ENCODE results near the gene SORCS1. TPM values are rescaled to one million over a fixed set of nuclear protein-coding genes. Genes with fewer than 3 reads are reported as not detected.
A peak's percentile ranks its signal among the peaks of the same experiment; 100 is the strongest.

Gene SORCS1
- total RNA-seq, 1 donor = 0.27 TPM

DNA sequence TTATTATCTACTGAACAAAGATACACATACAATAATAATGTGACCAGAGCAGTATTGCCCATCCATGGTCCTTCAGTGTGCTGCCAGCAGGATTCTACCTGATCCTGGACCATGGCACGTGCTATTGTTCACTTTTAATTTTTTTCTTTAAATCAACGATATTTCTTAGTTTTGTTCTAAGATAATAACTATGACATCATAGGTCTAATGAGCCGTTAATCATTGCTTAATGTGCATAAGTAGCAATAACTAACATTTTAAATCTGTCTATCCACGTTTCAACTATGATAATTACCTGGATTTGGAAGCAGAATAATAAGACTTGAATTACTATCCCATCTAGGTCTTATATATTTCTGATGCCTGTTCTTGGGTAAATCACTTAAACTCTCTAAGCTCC lies 253.8 kb downstream of the SORCS1 start:
- no peak for DNase-seq (ENCODE audit: low read depth in 2 of 3, low spot score in 2 of 3)

DNA sequence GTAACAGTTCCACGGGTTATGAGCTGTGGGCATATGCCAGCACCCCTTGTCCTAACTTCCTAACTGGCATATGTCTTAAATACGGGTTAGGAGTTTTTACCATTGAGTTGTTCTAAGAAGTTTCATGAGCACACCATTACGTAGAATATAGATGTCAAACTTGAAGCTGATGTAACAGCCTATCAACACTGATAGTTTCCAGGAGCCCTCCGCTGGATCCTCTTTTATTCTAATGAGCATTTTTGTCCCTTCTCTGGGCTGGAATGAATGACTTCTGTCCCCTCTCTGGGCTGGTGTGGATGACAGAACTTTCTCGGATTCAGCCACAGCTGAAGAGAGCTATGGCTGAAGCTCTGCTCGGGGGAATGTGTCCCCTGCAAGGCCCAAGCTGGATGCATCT lies 256.3 kb downstream of the SORCS1 start:
- DNase-seq (ENCODE audit: low read depth in 2 of 3, low spot score in 2 of 3) = no peak

GRCh38 chr10:106904209-106904608 lies 260.3 kb downstream of the SORCS1 start:
- DNase-seq (ENCODE audit: low read depth in 2 of 3, low spot score in 2 of 3) = no peak

DNA sequence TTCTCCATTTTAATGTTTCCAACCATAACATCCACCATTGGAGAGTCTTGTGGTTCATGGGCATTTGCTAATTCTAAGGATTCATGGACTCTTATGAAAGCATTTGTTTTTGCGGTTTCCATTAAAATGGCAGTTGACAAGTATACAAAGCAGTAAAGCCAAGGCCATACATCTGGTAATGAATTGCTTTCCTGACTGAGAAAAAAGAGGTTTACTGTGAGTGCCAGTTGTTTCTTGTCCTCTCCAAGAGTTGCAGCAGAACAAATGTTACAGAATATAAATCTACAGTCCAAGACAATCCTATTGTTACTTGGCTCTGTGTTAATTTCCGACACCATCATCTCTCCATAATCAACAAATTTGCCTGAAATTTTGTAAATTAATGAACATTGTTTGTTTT lies 261.3 kb downstream of the SORCS1 start:
- no peak for DNase-seq (ENCODE audit: low read depth in 2 of 3, low spot score in 2 of 3)

GRCh38 chr10:106900016-106900652 lies 264.4 kb downstream of the SORCS1 start:
- no peak for DNase-seq (ENCODE audit: low read depth in 2 of 3, low spot score in 2 of 3)

DNA sequence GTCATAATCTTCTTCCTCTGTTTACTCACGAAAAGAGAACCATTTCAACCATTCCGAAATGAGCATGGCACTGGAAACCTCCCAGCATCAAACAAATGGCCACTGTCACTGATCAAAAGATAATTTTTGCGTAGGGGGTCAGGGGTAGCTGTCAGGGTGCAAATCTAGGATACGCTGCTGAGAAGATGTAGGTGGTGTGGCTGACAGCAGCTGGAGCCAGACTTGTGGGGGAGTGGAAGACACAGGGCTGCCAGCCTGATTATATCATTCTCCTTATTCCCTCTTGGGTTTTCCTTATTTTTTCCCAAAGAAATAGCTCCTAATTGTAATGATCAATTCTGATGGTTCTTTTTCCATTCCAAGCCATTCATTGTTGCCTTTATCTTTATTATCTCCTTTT lies 266.1 kb downstream of the SORCS1 start:
- DNase-seq (ENCODE audit: low read depth in 2 of 3, low spot score in 2 of 3) = no peak

GRCh38 chr10:106897719-106898118 lies 266.8 kb downstream of the SORCS1 start:
- DNase-seq (ENCODE audit: low read depth in 2 of 3, low spot score in 2 of 3) = no peak

DNA sequence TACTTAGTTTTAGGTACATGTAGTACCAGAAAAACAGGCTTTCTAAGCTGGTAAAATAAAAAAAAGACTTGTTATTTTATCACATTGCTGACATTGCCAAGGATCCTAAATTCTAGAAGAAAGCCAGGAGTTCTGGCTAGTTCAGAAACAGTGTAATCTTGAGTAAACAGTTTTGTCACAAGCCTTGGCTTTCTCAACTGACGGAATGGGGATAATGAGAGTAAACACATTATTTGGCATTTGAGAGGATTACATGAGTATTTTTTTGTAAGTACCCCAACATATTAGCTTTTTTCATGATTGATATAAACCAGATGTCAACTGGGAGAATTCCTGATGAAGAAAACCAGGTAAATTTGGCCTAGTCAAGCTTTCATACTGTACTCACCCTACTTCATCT lies 269.8 kb downstream of the SORCS1 start:
- DNase-seq (ENCODE audit: low read depth in 2 of 3, low spot score in 2 of 3) = no peak

DNA sequence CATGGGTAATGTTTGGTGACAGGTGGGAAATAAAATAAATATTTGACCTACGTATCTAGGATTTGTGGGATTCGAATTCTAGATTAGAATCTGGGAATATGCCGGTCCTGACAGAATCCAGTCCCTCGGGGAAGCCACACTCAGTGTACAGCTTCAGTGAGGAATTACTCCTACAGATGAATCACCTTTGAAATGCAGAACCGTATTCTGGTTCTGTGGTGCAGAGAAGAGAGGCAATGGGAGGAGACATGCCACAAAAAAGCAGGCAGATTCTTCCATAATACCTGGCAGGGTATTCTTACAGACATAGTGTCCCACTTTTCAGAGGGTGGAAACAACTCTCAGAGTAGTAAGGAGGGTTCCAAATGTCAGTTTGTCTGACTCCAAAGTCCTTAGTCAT lies 286.9 kb downstream of the SORCS1 start:
- DNase-seq (ENCODE audit: low read depth in 2 of 3, low spot score in 2 of 3) = no peak

DNA sequence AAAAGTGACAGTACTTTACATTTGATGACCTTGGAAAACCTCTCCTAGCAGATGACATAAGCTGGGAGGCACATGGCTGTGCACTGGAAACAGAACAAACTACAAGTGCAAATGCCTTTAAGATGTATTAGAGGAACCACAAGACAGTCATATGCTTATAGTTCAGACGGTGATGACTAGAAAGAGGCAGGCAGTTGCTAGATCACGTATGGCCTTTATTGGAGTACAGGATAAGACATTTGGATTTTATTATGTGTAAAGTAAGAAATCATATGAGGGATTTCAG lies 290.0 kb downstream of the SORCS1 start:
- no peak for DNase-seq (ENCODE audit: low read depth in 2 of 3, low spot score in 2 of 3)

DNA sequence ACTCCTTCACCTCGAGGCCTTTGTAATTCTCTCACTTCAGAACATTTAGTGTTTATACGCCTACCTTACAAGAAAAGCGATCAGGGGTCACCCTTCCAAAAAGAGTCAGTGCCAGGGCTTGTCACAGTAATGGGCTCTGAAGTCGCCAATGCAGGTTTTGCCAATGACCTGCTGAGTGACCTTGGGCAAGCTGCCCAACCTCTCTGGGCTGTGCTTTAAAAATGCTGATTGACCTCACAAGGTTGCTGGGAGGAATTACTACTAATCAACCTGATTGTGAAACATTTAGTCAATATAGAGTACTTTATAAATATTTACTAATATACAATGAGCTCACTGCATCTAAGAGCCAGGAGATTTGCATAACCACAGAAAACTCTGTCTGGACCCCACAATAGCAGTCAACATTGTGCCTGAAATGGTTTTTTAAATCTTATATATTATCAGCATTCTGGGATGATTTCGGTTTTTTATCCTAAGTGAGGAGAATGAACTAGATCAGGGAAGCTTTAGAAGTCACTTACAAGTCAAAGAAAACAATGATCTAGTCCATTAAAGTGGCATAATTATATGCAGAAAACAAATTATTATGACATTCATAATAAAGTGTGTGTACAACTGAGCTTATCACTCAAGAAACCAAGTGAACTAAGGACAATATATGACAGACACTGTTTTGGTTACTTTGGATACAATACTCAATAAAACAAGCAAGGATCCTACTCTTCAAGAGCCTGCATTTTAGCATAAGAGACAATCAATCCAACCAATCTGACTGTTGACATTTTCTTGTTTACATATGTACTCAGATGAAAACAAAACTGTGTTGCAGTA lies 290.5 kb downstream of the SORCS1 start:
- no peak for DNase-seq (ENCODE audit: low read depth in 2 of 3, low spot score in 2 of 3)

- DNase-seq (ENCODE audit: low read depth in 2 of 3, low spot score in 2 of 3) = no peak
Measured at GRCh38 chr10:106872176-106872575, 292.3 kb downstream of the SORCS1 start.

DNA sequence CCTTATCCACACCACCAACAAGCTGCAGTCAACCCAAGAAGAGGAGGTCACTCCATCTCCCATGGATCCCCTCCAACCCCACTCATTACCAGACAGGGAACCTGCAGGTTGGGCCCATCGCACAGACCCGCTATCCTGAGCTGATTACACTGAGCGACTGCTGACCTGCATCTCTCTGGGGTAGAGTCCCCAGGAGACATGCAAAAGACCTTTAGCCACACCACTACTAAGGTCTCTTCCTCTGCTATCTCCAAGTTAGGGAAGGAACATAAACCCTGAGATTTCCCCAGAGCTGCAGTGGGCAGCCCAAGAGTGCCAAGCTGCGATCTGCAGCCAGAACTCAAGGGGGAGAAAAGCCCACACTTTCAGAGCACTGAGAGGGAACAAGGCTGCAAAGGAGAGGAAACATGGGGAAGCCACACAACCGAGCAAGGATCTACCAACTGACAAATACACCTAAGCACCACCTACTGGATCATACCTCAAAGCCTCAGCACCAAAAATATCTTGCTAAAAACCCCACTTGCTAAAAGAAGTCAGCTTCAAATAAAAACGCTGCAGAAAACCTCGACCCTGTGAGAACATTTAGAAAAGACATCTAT lies 298.2 kb downstream of the SORCS1 start:
- no peak for DNase-seq (ENCODE audit: low read depth in 2 of 3, low spot score in 2 of 3)

DNA sequence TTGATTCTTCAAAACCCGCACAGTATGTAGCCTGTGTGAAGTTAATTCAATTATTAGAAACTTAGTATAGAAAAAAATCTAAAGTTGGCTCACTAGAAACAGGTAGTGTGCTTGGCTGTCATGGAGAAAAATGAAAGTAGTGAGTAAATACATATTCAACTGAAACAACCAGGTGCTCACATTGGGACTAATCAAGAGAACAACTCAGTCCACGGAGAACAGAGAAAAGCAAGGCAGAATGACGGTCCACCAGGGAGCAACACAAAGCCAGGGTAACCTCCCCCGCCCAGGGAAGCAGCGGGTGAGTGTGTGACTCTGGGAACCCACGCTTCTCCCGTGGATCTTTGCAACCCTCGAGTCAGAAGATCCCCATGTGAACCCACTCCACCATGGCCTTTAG lies 300.5 kb downstream of the SORCS1 start:
- DNase-seq (ENCODE audit: low read depth in 2 of 3, low spot score in 2 of 3) = no peak

DNA sequence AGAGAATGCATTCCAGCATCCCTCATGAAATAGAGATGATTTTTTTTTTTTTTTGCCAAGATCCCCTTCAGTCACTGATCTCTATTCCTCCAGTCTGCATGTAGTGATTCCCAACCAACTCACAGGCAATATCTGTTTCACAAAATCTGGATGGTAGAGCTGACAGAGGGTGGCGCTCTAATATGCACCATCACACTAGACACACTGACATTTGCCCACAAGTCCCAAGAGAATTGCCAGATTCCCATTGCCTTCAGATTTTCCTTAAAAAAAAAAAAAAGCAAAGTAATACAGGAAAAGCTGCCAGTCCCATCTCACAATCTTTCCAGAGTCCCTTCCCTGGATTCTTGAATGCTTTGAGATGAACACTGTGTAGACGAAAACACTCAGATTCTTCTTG lies 301.0 kb downstream of the SORCS1 start:
- DNase-seq (ENCODE audit: low read depth in 2 of 3, low spot score in 2 of 3) = no peak

- DNase-seq (ENCODE audit: low read depth in 2 of 3, low spot score in 2 of 3) = no peak
Measured at GRCh38 chr10:106859892-106860652, 304.4 kb downstream of the SORCS1 start.

- no peak for DNase-seq (ENCODE audit: low read depth in 2 of 3, low spot score in 2 of 3)
Measured at GRCh38 chr10:106857728-106858127, 306.8 kb downstream of the SORCS1 start.

DNA sequence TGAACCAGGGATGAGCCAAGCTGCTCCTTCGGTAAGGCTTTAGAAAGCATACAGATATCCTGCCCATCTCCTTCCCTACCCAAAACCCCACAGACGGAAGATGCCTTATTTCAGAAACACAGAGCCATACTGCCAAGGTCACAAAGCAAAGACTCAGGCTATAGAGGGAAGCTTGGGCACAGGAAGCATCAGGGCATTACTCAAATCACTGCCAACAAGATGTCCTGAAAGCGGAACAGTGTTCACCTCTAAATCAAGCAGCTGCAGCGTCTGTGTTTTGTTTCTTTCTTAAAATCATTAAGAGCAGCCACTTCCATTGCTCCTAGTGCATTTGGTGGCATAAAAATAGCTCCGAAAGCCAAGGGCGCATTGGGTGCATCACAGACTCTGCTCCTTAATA lies 307.3 kb downstream of the SORCS1 start:
- DNase-seq (ENCODE audit: low read depth in 2 of 3, low spot score in 2 of 3) = peak in 1 of 3 donors; percentile 14

DNA sequence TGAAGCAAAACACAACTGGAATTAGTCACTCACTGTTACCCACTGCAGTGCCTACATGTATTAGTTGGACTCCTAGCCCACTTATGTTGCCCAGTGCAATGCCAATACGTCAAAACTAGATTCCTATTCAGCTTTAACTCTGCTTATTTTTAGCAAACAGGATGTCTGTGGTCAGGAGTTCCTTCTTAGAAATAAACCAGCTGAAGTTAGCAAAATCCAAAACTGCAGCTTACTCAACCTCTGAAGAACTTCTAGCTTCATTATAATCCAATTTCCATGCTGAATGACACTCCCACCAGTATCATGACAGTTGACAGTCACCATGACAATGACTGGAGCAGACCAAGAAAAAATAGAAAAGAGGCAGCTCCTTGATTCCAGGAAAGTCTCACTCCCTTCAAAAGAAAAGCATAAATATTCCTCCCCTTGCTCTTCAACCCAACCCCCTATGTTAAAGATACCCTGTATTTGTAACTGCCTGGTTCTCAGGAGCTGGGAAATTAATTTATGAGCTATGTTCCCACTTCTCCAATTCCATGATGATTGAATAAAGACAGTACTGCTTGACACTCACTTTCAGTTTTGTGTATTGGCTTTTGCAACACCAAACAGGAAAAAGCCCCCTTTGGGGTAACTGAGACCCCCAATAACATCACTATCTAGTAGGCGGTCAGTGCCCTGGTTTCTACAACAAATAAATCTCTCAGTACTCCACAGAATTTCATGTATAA lies 327.4 kb downstream of the SORCS1 start:
- peak in 2 of 3 donors; percentile 32 to 66 for DNase-seq (ENCODE audit: low read depth in 2 of 3, low spot score in 2 of 3)

GRCh38 chr10:106832846-106833245 lies 331.7 kb downstream of the SORCS1 start:
- DNase-seq (ENCODE audit: low read depth in 2 of 3, low spot score in 2 of 3) = no peak

- no peak for DNase-seq (ENCODE audit: low read depth in 2 of 3, low spot score in 2 of 3)
Measured at GRCh38 chr10:106830471-106830870, 334.0 kb downstream of the SORCS1 start.
